Mesothelial cell of epicardium (in vitro differentiated cells): ENCODE results near the gene ANGPT4. TPM values are rescaled to one million over a fixed set of nuclear protein-coding genes. Genes with fewer than 3 reads are reported as not detected.

Source experiments
- DNase-seq, 2 experiments: peaks; one replicate each; pipeline ENCODE4 v3.0.0; 2021; ENCODE audit warnings: low spot score in 2 of 2; ENCODE audit not compliant: unreplicated experiment in 2 of 2
- H3K27ac Mint-ChIP-seq: 2 replicates; pipeline ENCODE4 v1.8.0; 2021; ENCODE audit warnings: mixed read lengths
- H3K27me3 Mint-ChIP-seq: 2 replicates; pipeline ENCODE4 v1.8.0; 2021; ENCODE audit warnings: low read depth, mixed read lengths
- H3K36me3 Mint-ChIP-seq: 2 replicates; pipeline ENCODE4 v1.8.0; 2021; ENCODE audit warnings: mixed read lengths
- H3K4me1 Mint-ChIP-seq: 2 replicates; pipeline ENCODE4 v1.8.0; 2021; ENCODE audit warnings: mixed read lengths
- H3K4me3 Mint-ChIP-seq: 2 replicates; pipeline ENCODE4 v1.8.0; 2021; ENCODE audit warnings: mild to moderate bottlenecking, moderate library complexity, mixed read lengths
- H3K9me3 Mint-ChIP-seq: 2 replicates; pipeline ENCODE4 v1.8.0; 2021; ENCODE audit warnings: mixed read lengths
- CTCF ChIP-seq: fragments of 200-600 bp; sonication (generic); IDR thresholded peaks from one replicate; pipeline ENCODE4 v1.5.0; 2021; ENCODE audit warnings: antibody characterized with exemption; ENCODE audit not compliant: unreplicated experiment
- total RNA-seq: library from RNA; stranded (reverse); gene quantifications from 3 replicates; pipeline ENCODE4 v1.2.1, GENCODE V29; 2021

ANGPT4 gene
- total RNA-seq, 1 donor from 2014 or later = 0.31 TPM

- Mint-ChIP-seq H3K27me3 (peaks cover 27% of the 10 kb centered on the region), H3K27ac (no peak overlapping the region), H3K4me3 (no peak overlapping the region), H3K4me1 (peaks cover 2% of the 10 kb centered on the region), H3K9me3 (no peaks in the 10 kb centered on the region), H3K36me3 (no peaks in the 10 kb centered on the region)
- DNase-seq = no peak
- no peak for TF ChIP-seq CTCF
Observed at GRCh38 chr20:959996-960615, 44.0 kb upstream of the ANGPT4 start.

GRCh38 chr20:958936-959815 lies 43.0 kb upstream of the ANGPT4 start:
- peaks cover 2% of the 10 kb centered on the region for H3K4me1 Mint-ChIP-seq
- no peak for TF ChIP-seq CTCF
- no peak for DNase-seq
- peak overlapping the region; percentile 25 for H3K27ac Mint-ChIP-seq
- H3K27me3 Mint-ChIP-seq = peaks cover 30% of the 10 kb centered on the region
- no peak overlapping the region for H3K4me3 Mint-ChIP-seq
- H3K9me3 Mint-ChIP-seq = no peaks in the 10 kb centered on the region
- no peaks in the 10 kb centered on the region for H3K36me3 Mint-ChIP-seq

GRCh38 chr20:957544-957943 lies 41.4 kb upstream of the ANGPT4 start:
- TF ChIP-seq CTCF = no peak
- no peak overlapping the region for H3K4me3 Mint-ChIP-seq
- no peak for DNase-seq
- H3K36me3 Mint-ChIP-seq = no peaks in the 10 kb centered on the region
- H3K4me1 Mint-ChIP-seq = peaks cover 2% of the 10 kb centered on the region
- H3K27ac Mint-ChIP-seq = no peak overlapping the region
- peaks cover 30% of the 10 kb centered on the region for H3K27me3 Mint-ChIP-seq
- H3K9me3 Mint-ChIP-seq = no peaks in the 10 kb centered on the region

GRCh38 chr20:956330-956951 lies 40.3 kb upstream of the ANGPT4 start:
- peaks cover 30% of the 10 kb centered on the region for H3K27me3 Mint-ChIP-seq
- H3K9me3 Mint-ChIP-seq = no peaks in the 10 kb centered on the region
- peak; percentile 54 to 84 for DNase-seq
- no peaks in the 10 kb centered on the region for H3K36me3 Mint-ChIP-seq
- H3K4me1 Mint-ChIP-seq = peaks cover 2% of the 10 kb centered on the region
- H3K4me3 Mint-ChIP-seq = no peak overlapping the region
- TF ChIP-seq CTCF = peak; percentile 93
- no peak overlapping the region for H3K27ac Mint-ChIP-seq

- H3K27me3 Mint-ChIP-seq = peaks cover 30% of the 10 kb centered on the region
- no peak for DNase-seq
- no peak overlapping the region for H3K4me3 Mint-ChIP-seq
Observed at GRCh38 chr20:955656-956055, 39.5 kb upstream of the ANGPT4 start.

More at GRCh38 chr20:955656-956055, 39.5 kb upstream of the ANGPT4 start:
- no peak for TF ChIP-seq CTCF
- H3K27ac Mint-ChIP-seq = no peak overlapping the region
- H3K4me1 Mint-ChIP-seq = peaks cover 2% of the 10 kb centered on the region
- H3K36me3 Mint-ChIP-seq = no peaks in the 10 kb centered on the region
- H3K9me3 Mint-ChIP-seq = no peaks in the 10 kb centered on the region
